HCT116 (cell line): ENCODE results near the gene C16orf74. TPM values are rescaled to one million over a fixed set of nuclear protein-coding genes. Genes with fewer than 3 reads are reported as not detected.

Source experiments
- ATAC-seq: fragments of 200-7000 bp; cut with Tn5 transposase; 2 replicates; pipeline ENCODE4 v1.9.1; 2020; ENCODE audit warnings: mild to moderate bottlenecking, moderate library complexity
- BruUV-seq: library from RNA; stranded (reverse); fragments of 400-500 nt; replicated peaks from 2 replicates; lab custom pipeline; 2021; lab: Mats Ljungman, UMichigan
- CTCF ChIA-PET: fragments of 300-600 bp; sonication (Branson Sonifier 250); formaldehyde crosslinking; loops from one replicate; lab custom pipeline; 2021; ENCODE audit warnings: antibody characterized with exemption; lab: Charles Lee
- POLR2A ChIA-PET: fragments of 300-600, 350-600 bp; sonication (Branson Sonifier 250); formaldehyde crosslinking; loops from one replicate; lab custom pipeline; 2021; ENCODE audit warnings: antibody characterized with exemption; lab: Charles Lee
- RAD21 ChIA-PET, 2 experiments: fragments of 300-600 bp; sonication (Branson Sonifier 250); formaldehyde crosslinking; loops; one replicate each; lab custom pipeline; 2023; ENCODE audit warnings: low total read pairs in 2 of 2; ENCODE audit not compliant: uncharacterized antibody in 2 of 2, unreplicated experiment in 2 of 2, low non-redundant PET in 1 of 2; lab: Charles Lee
- DNase-seq: peaks from one replicate; pipeline ENCODE4 v3.0.0-alpha.2; 2010; ENCODE audit warnings: low read depth, low spot score
- H2AFZ ChIP-seq: fragments of 200-600 bp; shearing (Covaris generic), sonication (generic); 2 replicates; pipeline ENCODE4 v1.6.1; 2017; ENCODE audit warnings: low read depth, mixed run types, mixed read lengths, antibody characterized with exemption, low read length; ENCODE audit not compliant: poor library complexity, severe bottlenecking
- H3K27ac ChIP-seq: 2 replicates; pipeline ENCODE4 v1.5.1; 2012; ENCODE audit warnings: low read depth, low read length
- H3K27me3 ChIP-seq: fragments of 200-600 bp; sonication (generic); 2 replicates; pipeline ENCODE4 v1.6.1; 2016; ENCODE audit warnings: mixed run types, low read length, mixed read lengths; ENCODE audit not compliant: insufficient read depth
- H3K36me3 ChIP-seq, 2 experiments: fragments of 200-500 bp in 1 of 2; fragments of 200-600 bp in 1 of 2; sonication (Bioruptor generic) in 1 of 2; sonication (generic) in 1 of 2; 2 replicates each; pipeline versions ENCODE4 v1.5.1 to v1.6.1; 2014 to 2016; ENCODE audit warnings: low read length in 2 of 2, inconsistent platforms in 1 of 2, mixed read lengths in 1 of 2, mixed run types in 1 of 2; ENCODE audit not compliant: insufficient read depth in 2 of 2, control insufficient read depth in 1 of 2
- H3K4me1 ChIP-seq, 2 experiments: fragments of 200-600 bp in 1 of 2; sonication (generic) in 1 of 2; 2 replicates each; pipeline versions ENCODE4 v1.5.1 to v1.6.1; 2012 to 2017; ENCODE audit warnings: low read length in 2 of 2, inconsistent platforms in 1 of 2, mild to moderate bottlenecking in 1 of 2, mixed read lengths in 1 of 2, mixed run types in 1 of 2, moderate library complexity in 1 of 2; ENCODE audit not compliant: insufficient read depth in 2 of 2, control insufficient read depth in 1 of 2
- H3K4me2 ChIP-seq: fragments of 200-600 bp; sonication (generic); 2 replicates; pipeline ENCODE4 v1.6.1; 2017; ENCODE audit warnings: mixed run types, low read length, mixed read lengths
- H3K4me3 ChIP-seq, 2 experiments: fragments of 200-600 bp in 1 of 2; sonication (generic) in 1 of 2; replicated peaks in 1 of 2; 2 replicates each; pipeline ENCODE4 v1.5.1; 2011 to 2016; ENCODE audit warnings: low read length in 2 of 2, control low read depth in 1 of 2, low read depth in 1 of 2, mild to moderate bottlenecking in 1 of 2, mixed read lengths in 1 of 2, mixed run types in 1 of 2
- H3K79me2 ChIP-seq: fragments of 200-600 bp; sonication (generic); 2 replicates; pipeline ENCODE4 v1.6.1; 2017; ENCODE audit warnings: mild to moderate bottlenecking, mixed run types, low read length, moderate library complexity, mixed read lengths; ENCODE audit not compliant: insufficient read depth
- H3K9ac ChIP-seq: fragments of 200-600 bp; sonication (generic); 2 replicates; pipeline ENCODE4 v1.6.1; 2016; ENCODE audit warnings: low read length, mixed read lengths
- H3K9me2 ChIP-seq: fragments of 200-600 bp; sonication (generic), shearing (Covaris generic); 2 replicates; pipeline ENCODE4 v1.6.1; 2017; ENCODE audit warnings: mixed run types, mild to moderate bottlenecking, moderate library complexity; ENCODE audit not compliant: insufficient read depth
- H3K9me3 ChIP-seq, 2 experiments: fragments of 200-500 bp in 1 of 2; fragments of 200-600 bp in 1 of 2; sonication (Bioruptor generic) in 1 of 2; sonication (generic) in 1 of 2; 2 replicates each; pipeline ENCODE4 v1.6.1; 2014 to 2017; ENCODE audit warnings: low read length in 2 of 2, mixed read lengths in 2 of 2, inconsistent platforms in 1 of 2, low read depth in 1 of 2, mild to moderate bottlenecking in 1 of 2, mixed run types in 1 of 2, moderate library complexity in 1 of 2; ENCODE audit not compliant: control insufficient read depth in 1 of 2, insufficient read depth in 1 of 2
- H4K20me1 ChIP-seq: fragments of 200-600 bp; sonication (generic), shearing (Covaris generic); 2 replicates; pipeline ENCODE4 v1.6.1; 2017; ENCODE audit warnings: mixed run types, mild to moderate bottlenecking, moderate library complexity; ENCODE audit not compliant: insufficient read depth
- CEBPB ChIP-seq: IDR thresholded peaks from 2 replicates; pipeline ENCODE4 v1.6.1; 2012; ENCODE audit warnings: low read depth
- EZH2 ChIP-seq: fragments of 200-600 bp; sonication (generic); IDR thresholded peaks from 2 replicates; pipeline ENCODE4 v1.6.1; 2017; ENCODE audit warnings: antibody characterized with exemption, mixed run types
- FOSL1 ChIP-seq: IDR thresholded peaks from 2 replicates; pipeline ENCODE4 v1.6.1; 2012; ENCODE audit warnings: low read depth
- POLR2A ChIP-seq: IDR thresholded peaks from 2 replicates; pipeline ENCODE4 v1.7.0; 2011; ENCODE audit warnings: borderline replicate concordance; ENCODE audit not compliant: insufficient read depth, insufficient read length; ENCODE audit errors: extremely low read depth
- POLR2AphosphoS5 ChIP-seq: IDR thresholded peaks from 2 replicates; pipeline ENCODE4 v1.6.1; 2011; ENCODE audit warnings: mild to moderate bottlenecking, low read depth, low read length, moderate library complexity
- RAD21 ChIP-seq: IDR thresholded peaks from 2 replicates; pipeline ENCODE4 v1.6.1; 2012; ENCODE audit warnings: low read depth, mild to moderate bottlenecking
- SP1 ChIP-seq: IDR thresholded peaks from 2 replicates; pipeline ENCODE4 v1.6.1; 2012; ENCODE audit warnings: low read depth
- SRF ChIP-seq: IDR thresholded peaks from 2 replicates; pipeline ENCODE4 v1.6.1; 2012; ENCODE audit warnings: low read depth
- TCF7L2 ChIP-seq: IDR thresholded peaks from 2 replicates; pipeline ENCODE4 v1.7.0; 2011; ENCODE audit warnings: borderline replicate concordance, inconsistent platforms; ENCODE audit not compliant: insufficient read depth, insufficient read length; ENCODE audit errors: extremely low read depth
- ZNF274 ChIP-seq: fragments of 200-500 bp; sonication (Bioruptor generic); IDR thresholded peaks from 2 replicates; pipeline ENCODE4 v1.6.1; 2014; ENCODE audit warnings: mild to moderate bottlenecking, low read depth, low read length, inconsistent platforms
- intact Hi-C: fragments of 100-400 bp; cut with micrococcal nuclease; formaldehyde crosslinking; loops from 2 replicates; pipeline ENCODE4 v1.10.0; 2022
- total RNA-seq: library from RNA; stranded (reverse); gene quantifications from one replicate; pipeline ENCODE4 v1.2.1, GENCODE V29; 2021; ENCODE audit not compliant: unreplicated experiment
- TF ChIP-seq, protein P1 (sequence below): IDR thresholded peaks from 2 replicates; pipeline ENCODE4 v1.6.1; 2011; ENCODE audit warnings: mild to moderate bottlenecking, low read length, moderate library complexity; ENCODE audit not compliant: insufficient replicate concordance; ENCODE audit errors: extremely low read depth
- TF ChIP-seq, protein P2 (sequence below): IDR thresholded peaks from 2 replicates; pipeline ENCODE4 v1.6.1; 2012; ENCODE audit warnings: low read depth
- TF ChIP-seq, protein P3 (sequence below): IDR thresholded peaks from 2 replicates; pipeline ENCODE4 v1.6.1; 2012

The C16orf74 gene
- total RNA-seq, 1 experiment from 2014 or later, result 30.0 TPM

DNA sequence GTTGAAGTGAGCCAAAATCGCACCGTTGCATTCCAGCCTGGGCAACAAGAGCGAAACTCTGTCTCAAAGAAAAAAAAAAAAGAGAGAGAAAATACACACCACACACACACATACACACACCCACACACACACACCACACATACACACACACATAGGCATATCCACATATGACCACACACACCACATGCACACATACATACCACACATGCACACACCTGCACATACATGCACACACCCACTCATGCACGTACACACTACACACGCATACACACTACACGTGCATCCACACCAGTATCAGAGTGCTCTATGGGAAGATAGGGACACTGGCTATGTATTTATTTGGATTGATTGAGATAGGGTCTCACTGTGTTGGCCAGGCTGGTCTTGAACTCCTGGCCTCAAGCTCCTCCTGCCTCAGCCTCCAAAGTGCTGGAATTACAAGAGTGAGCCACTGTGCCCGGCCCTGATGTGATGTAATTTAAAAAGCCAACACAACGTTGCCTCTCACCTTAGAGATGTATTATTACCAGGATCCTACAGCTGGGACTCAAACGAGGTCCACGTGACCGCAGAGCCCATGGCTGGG, 44.4 kb downstream of the C16orf74 start:
- no peak overlapping the region for H3K4me2 ChIP-seq
- H3K27ac ChIP-seq, result no peak overlapping the region
- H3K79me2 ChIP-seq, result no peaks in the 10 kb centered on the region
- intact Hi-C loops, result no loop called here
- ChIA-PET POLR2A (no interaction called here), RAD21 (no interaction called here), CTCF (no interaction called here)
- no peak for TF ChIP-seq RAD21
- no peak for TF ChIP-seq EZH2
- TF ChIP-seq SP1, result no peak
- TF ChIP-seq ZNF274, result no peak
- TF ChIP-seq, protein P1, sequence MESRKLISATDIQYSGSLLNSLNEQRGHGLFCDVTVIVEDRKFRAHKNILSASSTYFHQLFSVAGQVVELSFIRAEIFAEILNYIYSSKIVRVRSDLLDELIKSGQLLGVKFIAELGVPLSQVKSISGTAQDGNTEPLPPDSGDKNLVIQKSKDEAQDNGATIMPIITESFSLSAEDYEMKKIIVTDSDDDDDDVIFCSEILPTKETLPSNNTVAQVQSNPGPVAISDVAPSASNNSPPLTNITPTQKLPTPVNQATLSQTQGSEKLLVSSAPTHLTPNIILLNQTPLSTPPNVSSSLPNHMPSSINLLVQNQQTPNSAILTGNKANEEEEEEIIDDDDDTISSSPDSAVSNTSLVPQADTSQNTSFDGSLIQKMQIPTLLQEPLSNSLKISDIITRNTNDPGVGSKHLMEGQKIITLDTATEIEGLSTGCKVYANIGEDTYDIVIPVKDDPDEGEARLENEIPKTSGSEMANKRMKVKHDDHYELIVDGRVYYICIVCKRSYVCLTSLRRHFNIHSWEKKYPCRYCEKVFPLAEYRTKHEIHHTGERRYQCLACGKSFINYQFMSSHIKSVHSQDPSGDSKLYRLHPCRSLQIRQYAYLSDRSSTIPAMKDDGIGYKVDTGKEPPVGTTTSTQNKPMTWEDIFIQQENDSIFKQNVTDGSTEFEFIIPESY, result no peak
- TF ChIP-seq, protein P2, sequence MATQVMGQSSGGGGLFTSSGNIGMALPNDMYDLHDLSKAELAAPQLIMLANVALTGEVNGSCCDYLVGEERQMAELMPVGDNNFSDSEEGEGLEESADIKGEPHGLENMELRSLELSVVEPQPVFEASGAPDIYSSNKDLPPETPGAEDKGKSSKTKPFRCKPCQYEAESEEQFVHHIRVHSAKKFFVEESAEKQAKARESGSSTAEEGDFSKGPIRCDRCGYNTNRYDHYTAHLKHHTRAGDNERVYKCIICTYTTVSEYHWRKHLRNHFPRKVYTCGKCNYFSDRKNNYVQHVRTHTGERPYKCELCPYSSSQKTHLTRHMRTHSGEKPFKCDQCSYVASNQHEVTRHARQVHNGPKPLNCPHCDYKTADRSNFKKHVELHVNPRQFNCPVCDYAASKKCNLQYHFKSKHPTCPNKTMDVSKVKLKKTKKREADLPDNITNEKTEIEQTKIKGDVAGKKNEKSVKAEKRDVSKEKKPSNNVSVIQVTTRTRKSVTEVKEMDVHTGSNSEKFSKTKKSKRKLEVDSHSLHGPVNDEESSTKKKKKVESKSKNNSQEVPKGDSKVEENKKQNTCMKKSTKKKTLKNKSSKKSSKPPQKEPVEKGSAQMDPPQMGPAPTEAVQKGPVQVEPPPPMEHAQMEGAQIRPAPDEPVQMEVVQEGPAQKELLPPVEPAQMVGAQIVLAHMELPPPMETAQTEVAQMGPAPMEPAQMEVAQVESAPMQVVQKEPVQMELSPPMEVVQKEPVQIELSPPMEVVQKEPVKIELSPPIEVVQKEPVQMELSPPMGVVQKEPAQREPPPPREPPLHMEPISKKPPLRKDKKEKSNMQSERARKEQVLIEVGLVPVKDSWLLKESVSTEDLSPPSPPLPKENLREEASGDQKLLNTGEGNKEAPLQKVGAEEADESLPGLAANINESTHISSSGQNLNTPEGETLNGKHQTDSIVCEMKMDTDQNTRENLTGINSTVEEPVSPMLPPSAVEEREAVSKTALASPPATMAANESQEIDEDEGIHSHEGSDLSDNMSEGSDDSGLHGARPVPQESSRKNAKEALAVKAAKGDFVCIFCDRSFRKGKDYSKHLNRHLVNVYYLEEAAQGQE, result no peak
- TF ChIP-seq POLR2AphosphoS5, result no peak
- no peak for TF ChIP-seq POLR2A
- no peak for TF ChIP-seq SRF
- no peak for TF ChIP-seq CEBPB
- TF ChIP-seq, protein P3, sequence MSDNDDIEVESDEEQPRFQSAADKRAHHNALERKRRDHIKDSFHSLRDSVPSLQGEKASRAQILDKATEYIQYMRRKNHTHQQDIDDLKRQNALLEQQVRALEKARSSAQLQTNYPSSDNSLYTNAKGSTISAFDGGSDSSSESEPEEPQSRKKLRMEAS, result no peak
- no peak for TF ChIP-seq TCF7L2
- no peak for TF ChIP-seq FOSL1
- DNase-seq (no peak), ATAC-seq (no peak)
- no peaks in the 10 kb centered on the region for H3K9me2 ChIP-seq
- no peak overlapping the region for H2AFZ ChIP-seq
- peaks cover 0 to 4% of the 10 kb centered on the region in 2 experiments; a peak in 1 of 4 replicates for H3K36me3 ChIP-seq
- H3K9me3 ChIP-seq, result no peaks in the 10 kb centered on the region
- no peaks in the 10 kb centered on the region for H3K27me3 ChIP-seq
- H4K20me1 ChIP-seq, result no peaks in the 10 kb centered on the region
- no peak overlapping the region for H3K9ac ChIP-seq
- H3K4me3 ChIP-seq, result no peak overlapping the region
- no peaks in the 10 kb centered on the region for H3K4me1 ChIP-seq
- BruUV-seq, result no TSS peak
